Endodermal cell (in vitro differentiated cells): Measurements from ENCODE around the gene GSTM4. TPM values are rescaled to one million over a fixed set of nuclear protein-coding genes. Genes with fewer than 3 reads are reported as not detected.

ENCODE experiments used
- DNase-seq: peaks from one replicate; pipeline ENCODE4 v3.0.0-alpha.2; 2017
- H3K27ac ChIP-seq: 2 replicates; pipeline ENCODE4 v1.5.1; 2013; ENCODE audit warnings: mild to moderate bottlenecking, low read depth, low read length, moderate library complexity
- H3K27me3 ChIP-seq: 2 replicates; pipeline ENCODE4 v1.6.1; 2013; ENCODE audit warnings: mild to moderate bottlenecking, low read length, moderate library complexity; ENCODE audit not compliant: insufficient read depth, control insufficient read depth, poor library complexity, severe bottlenecking
- H3K36me3 ChIP-seq: 2 replicates; pipeline ENCODE4 v1.7.0; 2013; ENCODE audit warnings: mild to moderate bottlenecking, low read length, moderate library complexity; ENCODE audit not compliant: control insufficient read depth, insufficient read depth
- H3K4me1 ChIP-seq: one replicate; pipeline ENCODE4 v1.7.0; 2013; ENCODE audit warnings: low read length; ENCODE audit not compliant: control insufficient read depth, insufficient read depth
- H3K4me3 ChIP-seq: 2 replicates; pipeline ENCODE4 v1.5.1; 2013; ENCODE audit warnings: mild to moderate bottlenecking, low read length, moderate library complexity
- H3K9ac ChIP-seq: 2 replicates; pipeline ENCODE4 v1.6.1; 2013; ENCODE audit warnings: mild to moderate bottlenecking, low read length, moderate library complexity; ENCODE audit not compliant: poor library complexity, severe bottlenecking; ENCODE audit errors: extremely low read depth
- H3K9me3 ChIP-seq: 2 replicates; pipeline ENCODE4 v1.6.1; 2013; ENCODE audit warnings: mild to moderate bottlenecking, low read length, moderate library complexity; ENCODE audit not compliant: control insufficient read depth
- H3K27ac Mint-ChIP-seq: 2 replicates; pipeline ENCODE4 v1.8.0; 2020; ENCODE audit warnings: mixed read lengths
- H3K27me3 Mint-ChIP-seq: 2 replicates; pipeline ENCODE4 v1.8.0; 2021; ENCODE audit warnings: mild to moderate bottlenecking, mixed read lengths; ENCODE audit not compliant: insufficient read depth
- H3K36me3 Mint-ChIP-seq: 2 replicates; pipeline ENCODE4 v1.8.0; 2020; ENCODE audit warnings: low read depth, mixed read lengths
- H3K4me1 Mint-ChIP-seq: 2 replicates; pipeline ENCODE4 v1.8.0; 2020; ENCODE audit warnings: mixed read lengths
- H3K4me3 Mint-ChIP-seq: 2 replicates; pipeline ENCODE4 v1.8.0; 2020; ENCODE audit warnings: mild to moderate bottlenecking, moderate library complexity, mixed read lengths
- H3K9me3 Mint-ChIP-seq: 2 replicates; pipeline ENCODE4 v1.8.0; 2020; ENCODE audit warnings: mild to moderate bottlenecking, mixed read lengths
- CTCF ChIP-seq: fragments of 200-600 bp; sonication (generic); conservative IDR thresholded peaks from 2 replicates; pipeline ENCODE4 v1.5.0; 2021; ENCODE audit warnings: antibody characterized with exemption, mild to moderate bottlenecking
- WGBS, 2 experiments: methylation state at CpG; one replicate each; pipeline versions ENCODE4 v1.1.5 to v1.1.7; 2013; ENCODE audit warnings: missing lambda C conversion rate in 2 of 2, mixed read lengths in 1 of 2; ENCODE audit not compliant: insufficient coverage in 1 of 2, insufficient read length in 1 of 2; 5-methylcytosine and 5-hydroxymethylcytosine counted together
- total RNA-seq, 2 donors: library from RNA; stranded (reverse); fragmentation: NEBNext Ultra II Directional in 1 of 2; extraction: Animal tissue kit (Norgen Biotek cat#: 25700) in 1 of 2; gene quantifications; 2 replicates in 1 of 2; 3 replicates in 1 of 2; pipeline ENCODE4 v1.2.1, GENCODE V29; 2021

The GSTM4 gene
- total RNA-seq, 2 donors from 2014 or later = 20.1 to 28.5 TPM

- H3K36me3 Mint-ChIP-seq = peaks cover 35% of the 10 kb centered on the region
- WGBS, 2 experiments = 93 to 96% methylated on average over 23 of the region's 23 CpGs
- no peaks in the 10 kb centered on the region for H3K9me3 ChIP-seq
- no peak overlapping the region for H3K4me3 ChIP-seq
- no peak overlapping the region for H3K9ac ChIP-seq
- H3K9me3 Mint-ChIP-seq = no peaks in the 10 kb centered on the region
- no peak overlapping the region for H3K27ac ChIP-seq
- H3K36me3 ChIP-seq = peaks cover 25% of the 10 kb centered on the region
- H3K4me1 Mint-ChIP-seq = no peaks in the 10 kb centered on the region
- DNase-seq = peak; percentile 33
- H3K27ac Mint-ChIP-seq = peak overlapping the region; percentile 66
- no peak overlapping the region for H3K4me3 Mint-ChIP-seq
- H3K27me3 Mint-ChIP-seq = no peaks in the 10 kb centered on the region
- no peaks in the 10 kb centered on the region for H3K27me3 ChIP-seq
- no peaks in the 10 kb centered on the region for H3K4me1 ChIP-seq
- no peak for TF ChIP-seq CTCF
These were observed 28.1 kb upstream of the GSTM4 start for GRCh38 chr1:109627692-109628399.

GRCh38 chr1:109628540-109629321, 27.2 kb upstream of the GSTM4 start:
- Mint-ChIP-seq H3K36me3 (peaks cover 35% of the 10 kb centered on the region), H3K9me3 (no peaks in the 10 kb centered on the region), H3K4me1 (no peaks in the 10 kb centered on the region), H3K27me3 (no peaks in the 10 kb centered on the region), H3K4me3 (no peak overlapping the region), H3K27ac (no peak overlapping the region)
- Histone ChIP-seq H3K4me1 (no peaks in the 10 kb centered on the region), H3K27ac (no peak overlapping the region), H3K36me3 (peaks cover 25% of the 10 kb centered on the region), H3K9ac (no peak overlapping the region), H3K4me3 (no peak overlapping the region), H3K27me3 (no peaks in the 10 kb centered on the region), H3K9me3 (no peaks in the 10 kb centered on the region)
- peak; percentile 39 for DNase-seq
- no peak for TF ChIP-seq CTCF
- WGBS, 2 experiments = 93 to 98% methylated on average over 11 to 23 of the region's 23 CpGs

GRCh38 chr1:109629372-109630030, 26.4 kb upstream of the GSTM4 start:
- H3K9ac ChIP-seq = no peak overlapping the region
- no peaks in the 10 kb centered on the region for H3K27me3 Mint-ChIP-seq
- H3K27me3 ChIP-seq = no peaks in the 10 kb centered on the region
- H3K4me3 ChIP-seq = no peak overlapping the region
- no peak overlapping the region for H3K27ac ChIP-seq
- TF ChIP-seq CTCF = no peak
- 82 to 85% methylated on average over 9 to 10 of the region's 10 CpGs for WGBS, 2 experiments
- H3K9me3 ChIP-seq = no peaks in the 10 kb centered on the region
- no peak for DNase-seq
- H3K36me3 Mint-ChIP-seq = peaks cover 35% of the 10 kb centered on the region
- H3K4me1 ChIP-seq = no peaks in the 10 kb centered on the region
- H3K27ac Mint-ChIP-seq = no peak overlapping the region
- H3K4me3 Mint-ChIP-seq = no peak overlapping the region
- no peaks in the 10 kb centered on the region for H3K4me1 Mint-ChIP-seq
- peaks cover 25% of the 10 kb centered on the region for H3K36me3 ChIP-seq
- no peaks in the 10 kb centered on the region for H3K9me3 Mint-ChIP-seq
